ENCODE measurements around the gene FER. TPM values are rescaled to one million over a fixed set of nuclear protein-coding genes. Genes with fewer than 3 reads are reported as not detected.

Gene FER
- total RNA-seq, 1 experiment from 2014 or later = 19.4 TPM

- no peaks in the 10 kb centered on the region for H3K9me3 ChIP-seq (ENCODE audit: low read length)
- peak overlapping the region; percentile 13; the same call in 1 of the 2 replicates for H3K9ac ChIP-seq (ENCODE audit: low read length)
- no peaks in the 10 kb centered on the region for H3K36me3 ChIP-seq (ENCODE audit: low read depth, low read length)
- peak; percentile 44 for DNase-seq
- CTCF ChIA-PET = no interaction called here
- TF ChIP-seq EZH2 (IDR thresholded peaks at IDR 0.05; ENCODE audit: low read length, unreplicated experiment) (no peak), EZH2phosphoT487 (IDR thresholded peaks at IDR 0.05; ENCODE audit: borderline replicate concordance, low read length) (no peak), CTCF (conservative IDR thresholded peaks at IDR 0.05; ENCODE audit: low read depth, low read length) (no peak)
- no TSS peak for BruUV-seq (replicated peaks)
- no peaks in the 10 kb centered on the region for H4K20me1 ChIP-seq (ENCODE audit: low read length)
- peak overlapping the region; percentile 44 for H3K27ac ChIP-seq (ENCODE audit: low read length)
- H3K9me2 ChIP-seq (replicated peaks; ENCODE audit: low read length) = no peaks in the 10 kb centered on the region
- no peak for ATAC-seq
- POLR2A ChIA-PET (ENCODE audit: unreplicated experiment) = interaction anchor here (0.6 to 0.7 kb wide), 2 partner anchors 12 to 338 kb away, joined by 3 to 4 read pairs; no protein-coding TSS in a partner anchor
- no peaks in the 10 kb centered on the region for H3K27me3 ChIP-seq (ENCODE audit: low read length)
- H3K4me1 ChIP-seq (ENCODE audit: insufficient read depth, low read length) = peaks cover 37% of the 10 kb centered on the region
- H3F3A ChIP-seq (ENCODE audit: low read length, unreplicated experiment) = no peaks in the 10 kb centered on the region
- H3K4me2 ChIP-seq (ENCODE audit: low read length) = peak overlapping the region; percentile 74
- peak overlapping the region; percentile 48 for H3K4me3 ChIP-seq (ENCODE audit: low read length)
- peaks cover 74% of the 10 kb centered on the region for H3K79me2 ChIP-seq (ENCODE audit: low read length)
- H2AFZ ChIP-seq (ENCODE audit: low read length) = no peak overlapping the region; the same call in 1 of the 2 replicates
- intact Hi-C loops (cut with micrococcal nuclease) = loop anchor here (5.0 kb wide), 2 partner anchors 39 to 111 kb away; no protein-coding TSS in a partner anchor
These were observed 5.6 kb downstream of the FER start for GRCh38 chr5:108753331-108753730.

- peak; percentile 62 for ATAC-seq
- Histone ChIP-seq H3K4me3 (ENCODE audit: low read length) (peak overlapping the region; percentile 48), H3K9me3 (ENCODE audit: low read length) (no peaks in the 10 kb centered on the region), H3K4me2 (ENCODE audit: low read length) (peak overlapping the region; percentile 74), H3K27ac (ENCODE audit: low read length) (peak overlapping the region; percentile 44), H3K4me1 (ENCODE audit: insufficient read depth, low read length) (peaks cover 37% of the 10 kb centered on the region), H3K9ac (ENCODE audit: low read length) (peak overlapping the region; percentile 13; the same call in 1 of the 2 replicates), H3K9me2 (replicated peaks; ENCODE audit: low read length) (no peaks in the 10 kb centered on the region), H3F3A (ENCODE audit: low read length, unreplicated experiment) (no peaks in the 10 kb centered on the region), H3K36me3 (ENCODE audit: low read depth, low read length) (peaks cover 3% of the 10 kb centered on the region; the same call in 1 of the 2 replicates), H2AFZ (ENCODE audit: low read length) (no peak overlapping the region; the same call in 1 of the 2 replicates), H3K79me2 (ENCODE audit: low read length) (peaks cover 79% of the 10 kb centered on the region), H4K20me1 (ENCODE audit: low read length) (no peaks in the 10 kb centered on the region), H3K27me3 (ENCODE audit: low read length) (no peaks in the 10 kb centered on the region)
- ChIA-PET CTCF (no interaction called here), POLR2A (ENCODE audit: unreplicated experiment) (no interaction called here)
- DNase-seq = peak; percentile 90
- BruUV-seq (replicated peaks) = no TSS peak
- TF ChIP-seq CTCF (conservative IDR thresholded peaks at IDR 0.05; ENCODE audit: low read depth, low read length) (no peak), EZH2phosphoT487 (IDR thresholded peaks at IDR 0.05; ENCODE audit: borderline replicate concordance, low read length) (no peak)
- intact Hi-C loops (cut with micrococcal nuclease) = loop anchor here (2.0 to 5.0 kb wide), 3 partner anchors 21 to 112 kb away; no protein-coding TSS in a partner anchor
These were observed 6.2 kb downstream of the FER start for GRCh38 chr5:108753877-108754276.

GRCh38 chr5:108760512-108760911 is 12.8 kb downstream of the FER start:
- Histone ChIP-seq H3K27me3 (ENCODE audit: low read length) (no peaks in the 10 kb centered on the region), H3K36me3 (ENCODE audit: low read depth, low read length) (peaks cover 14% of the 10 kb centered on the region), H3K4me3 (ENCODE audit: low read length) (no peak overlapping the region), H3F3A (ENCODE audit: low read length, unreplicated experiment) (no peaks in the 10 kb centered on the region), H4K20me1 (ENCODE audit: low read length) (no peaks in the 10 kb centered on the region), H3K4me1 (ENCODE audit: insufficient read depth, low read length) (0 out of 2 replicates have a peak, but pooled peaks cover 3% of the 10 kb centered on the region), H3K4me2 (ENCODE audit: low read length) (no peak overlapping the region), H3K9me3 (ENCODE audit: low read length) (0 out of 2 replicates have a peak, but pooled peaks cover 4% of the 10 kb centered on the region), H3K79me2 (ENCODE audit: low read length) (peaks cover 36% of the 10 kb centered on the region), H3K27ac (ENCODE audit: low read length) (no peak overlapping the region), H3K9ac (ENCODE audit: low read length) (no peak overlapping the region), H2AFZ (ENCODE audit: low read length) (no peak overlapping the region), H3K9me2 (replicated peaks; ENCODE audit: low read length) (no peaks in the 10 kb centered on the region)
- ATAC-seq = no peak
- ChIA-PET CTCF (no interaction called here), POLR2A (ENCODE audit: unreplicated experiment) (no interaction called here)
- intact Hi-C loops (cut with micrococcal nuclease) = no loop called here
- TF ChIP-seq EZH2 (IDR thresholded peaks at IDR 0.05; ENCODE audit: low read length, unreplicated experiment) (no peak), CTCF (conservative IDR thresholded peaks at IDR 0.05; ENCODE audit: low read depth, low read length) (no peak), EZH2phosphoT487 (IDR thresholded peaks at IDR 0.05; ENCODE audit: borderline replicate concordance, low read length) (no peak)
- no peak for DNase-seq
- BruUV-seq (replicated peaks) = no TSS peak
